HEK293 (cell line): ENCODE data around the gene MEF2C.

Experiments
- YY1 ChIP-seq: fragments of 450-650 bp; formaldehyde crosslinking; IDR thresholded peaks from 2 replicates; pipeline ENCODE4 v1.5.1; 2018; ENCODE audit warnings: missing biosample characterization, missing genetic modification characterization
- ZBTB21 ChIP-seq: fragments of 450-650 bp; formaldehyde crosslinking; IDR thresholded peaks from 2 replicates; pipeline ENCODE4 v1.5.1; 2017; ENCODE audit warnings: missing biosample characterization, missing genetic modification characterization
- ZNF114 ChIP-seq: fragments of 450-650 bp; formaldehyde crosslinking; IDR thresholded peaks from 2 replicates; pipeline ENCODE4 v1.5.0; 2017; ENCODE audit warnings: missing biosample characterization, missing genetic modification characterization
- ZNF121 ChIP-seq: fragments of 450-650 bp; formaldehyde crosslinking; IDR thresholded peaks from 2 replicates; pipeline ENCODE4 v1.5.1; 2016; ENCODE audit warnings: missing biosample characterization, missing genetic modification characterization
- ZNF175 ChIP-seq: fragments of 450-650 bp; formaldehyde crosslinking; IDR thresholded peaks from 2 replicates; pipeline ENCODE4 v1.5.1; 2016; ENCODE audit warnings: missing biosample characterization, missing genetic modification characterization
- ZNF394 ChIP-seq: fragments of 450-650 bp; formaldehyde crosslinking; IDR thresholded peaks from 2 replicates; pipeline ENCODE4 v1.5.1; 2016; ENCODE audit warnings: missing biosample characterization, missing genetic modification characterization, mild to moderate bottlenecking, moderate library complexity, borderline replicate concordance
- ZNF473 ChIP-seq: fragments of 450-650 bp; formaldehyde crosslinking; IDR thresholded peaks from 2 replicates; pipeline ENCODE4 v1.5.1; 2017; ENCODE audit warnings: missing biosample characterization, missing genetic modification characterization
- TF ChIP-seq, protein P1 (sequence below): fragments of 450-650 bp; formaldehyde crosslinking; IDR thresholded peaks from 2 replicates; pipeline ENCODE4 v1.5.1; 2016; ENCODE audit warnings: missing biosample characterization, missing genetic modification characterization
- TF ChIP-seq, protein P2 (sequence below): fragments of 450-650 bp; formaldehyde crosslinking; IDR thresholded peaks from 2 replicates; pipeline ENCODE4 v1.5.1; 2016; ENCODE audit warnings: missing biosample characterization, missing genetic modification characterization

DNA sequence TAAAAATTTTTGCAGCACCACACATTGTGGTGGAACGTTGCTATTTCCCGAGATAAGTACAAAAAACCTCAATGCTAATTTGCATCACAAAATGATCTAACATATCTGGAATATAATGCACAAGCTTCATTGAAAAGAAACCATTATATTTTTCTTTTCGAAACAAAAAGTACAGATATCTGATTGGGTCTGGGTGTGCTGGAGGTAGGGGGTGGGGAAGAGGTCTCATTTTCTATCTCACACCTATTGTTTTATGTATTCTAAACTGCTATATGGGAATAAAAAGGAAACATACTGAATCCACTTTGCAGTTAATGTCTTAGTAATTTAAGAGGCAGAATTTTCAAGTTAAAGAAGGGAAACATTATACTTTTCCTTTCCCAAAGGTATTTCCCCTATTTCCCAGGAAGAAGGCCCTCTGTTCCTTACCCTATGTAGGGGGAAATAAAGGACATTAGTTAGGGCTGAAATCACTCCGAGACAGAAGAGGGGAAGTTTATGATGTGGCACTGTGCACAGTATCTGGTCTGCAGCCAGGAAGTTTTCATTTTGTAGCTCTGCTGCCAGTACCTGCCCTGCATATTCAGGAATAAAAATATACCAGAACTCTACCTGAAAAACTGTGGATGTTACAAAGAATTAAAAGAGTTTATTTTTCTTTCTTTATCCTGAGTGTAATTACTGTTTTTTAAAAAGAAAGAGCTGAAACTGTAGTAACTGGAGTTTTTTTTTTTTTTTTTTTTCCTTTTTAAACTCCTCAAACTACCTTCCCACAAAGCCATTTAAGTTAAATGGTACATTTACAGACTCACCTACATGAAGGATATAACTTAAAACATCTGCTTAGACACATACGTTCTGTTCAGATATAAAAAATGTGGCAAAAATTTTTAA is 7.4 kb downstream of the MEF2C start:
- TF ChIP-seq ZNF473 (tag by site-specific recombination): no peak
- TF ChIP-seq ZBTB21: no peak
- TF ChIP-seq, protein P1, sequence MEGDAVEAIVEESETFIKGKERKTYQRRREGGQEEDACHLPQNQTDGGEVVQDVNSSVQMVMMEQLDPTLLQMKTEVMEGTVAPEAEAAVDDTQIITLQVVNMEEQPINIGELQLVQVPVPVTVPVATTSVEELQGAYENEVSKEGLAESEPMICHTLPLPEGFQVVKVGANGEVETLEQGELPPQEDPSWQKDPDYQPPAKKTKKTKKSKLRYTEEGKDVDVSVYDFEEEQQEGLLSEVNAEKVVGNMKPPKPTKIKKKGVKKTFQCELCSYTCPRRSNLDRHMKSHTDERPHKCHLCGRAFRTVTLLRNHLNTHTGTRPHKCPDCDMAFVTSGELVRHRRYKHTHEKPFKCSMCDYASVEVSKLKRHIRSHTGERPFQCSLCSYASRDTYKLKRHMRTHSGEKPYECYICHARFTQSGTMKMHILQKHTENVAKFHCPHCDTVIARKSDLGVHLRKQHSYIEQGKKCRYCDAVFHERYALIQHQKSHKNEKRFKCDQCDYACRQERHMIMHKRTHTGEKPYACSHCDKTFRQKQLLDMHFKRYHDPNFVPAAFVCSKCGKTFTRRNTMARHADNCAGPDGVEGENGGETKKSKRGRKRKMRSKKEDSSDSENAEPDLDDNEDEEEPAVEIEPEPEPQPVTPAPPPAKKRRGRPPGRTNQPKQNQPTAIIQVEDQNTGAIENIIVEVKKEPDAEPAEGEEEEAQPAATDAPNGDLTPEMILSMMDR (tag by site-specific recombination): no peak
- no peak for TF ChIP-seq ZNF121 (tag by site-specific recombination)
- no peak for TF ChIP-seq ZNF394 (tag by site-specific recombination)
- TF ChIP-seq ZNF175 (tag by site-specific recombination): no peak
- TF ChIP-seq YY1: no peak
- TF ChIP-seq, protein P2, sequence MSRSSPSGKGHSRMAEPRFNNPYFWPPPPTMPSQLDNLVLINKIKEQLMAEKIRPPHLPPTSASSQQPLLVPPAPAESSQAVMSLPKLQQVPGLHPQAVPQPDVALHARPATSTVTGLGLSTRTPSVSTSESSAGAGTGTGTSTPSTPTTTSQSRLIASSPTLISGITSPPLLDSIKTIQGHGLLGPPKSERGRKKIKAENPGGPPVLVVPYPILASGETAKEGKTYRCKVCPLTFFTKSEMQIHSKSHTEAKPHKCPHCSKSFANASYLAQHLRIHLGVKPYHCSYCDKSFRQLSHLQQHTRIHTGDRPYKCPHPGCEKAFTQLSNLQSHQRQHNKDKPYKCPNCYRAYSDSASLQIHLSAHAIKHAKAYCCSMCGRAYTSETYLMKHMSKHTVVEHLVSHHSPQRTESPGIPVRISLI (tag by site-specific recombination): peak; percentile 81
- TF ChIP-seq ZNF114 (tag by site-specific recombination): no peak
